Smooth muscle cell of trachea (primary cell): ENCODE results near the gene ALDH1L1. TPM values are rescaled to one million over a fixed set of nuclear protein-coding genes. Genes with fewer than 3 reads are reported as not detected.

ENCODE experiments used
- total RNA-seq: library from RNA; depleted of rRNA; stranded (reverse); fragments of >200 nt; gene quantifications from 2 replicates; pipeline ENCODE4 v1.2.1, GENCODE V29; 2014

The ALDH1L1 gene
- total RNA-seq, result not detected in 2 replicates

GRCh38 chr3:126180477-126181397 lies at the start of gene ALDH1L1:
Gene ALDH1L1 (minus strand): TSS chr3:126180586. CDS start chr3:126160979, 19,607 bp downstream.

GRCh38 chr3:126083913-126084767 lies 96.2 kb downstream of the ALDH1L1 start, which contains the start of gene SLC41A3:
Gene SLC41A3 (minus strand): TSS chr3:126084124. CDS start chr3:126068219, 15,905 bp downstream.

Other genes starting within 250 kb of the ALDH1L1 start
- gene ROPN1B, start 211.4 kb downstream of the ALDH1L1 start, total RNA-seq, result not detected in 2 replicates
- 40.9 and 75.9 TPM in 2 replicates for gene SLC41A3, start 96.5 kb downstream of the ALDH1L1 start, total RNA-seq
- 3.2 and 4.1 TPM in 2 replicates for gene KLF15, start 176.8 kb upstream of the ALDH1L1 start, total RNA-seq
- gene CFAP100, start 214.3 kb upstream of the ALDH1L1 start, total RNA-seq, result not detected in 2 replicates